Breast epithelium (tissue), 3 donors: ENCODE measurements around the gene RFX1.

Source experiments
- POLR2A ChIP-seq: fragments of 450-650 bp; IDR thresholded peaks from one replicate; pipeline ENCODE4 v1.6.1; 2016; ENCODE audit warnings: antibody characterized with exemption, mild to moderate bottlenecking, moderate library complexity
- POLR2AphosphoS5 ChIP-seq, 3 donors: sonication (generic); formaldehyde crosslinking; IDR thresholded peaks; one replicate each; pipeline ENCODE4 v1.6.1; 2017; ENCODE audit warnings: antibody characterized with exemption in 3 of 3

GRCh38 chr19:13992025-13992424 lies 14.1 kb downstream of the RFX1 start:
- TF ChIP-seq POLR2AphosphoS5 (IDR thresholded peaks at IDR 0.05): no peak
- TF ChIP-seq POLR2A: no peak
